Activated T-cell treated with anti-CD3 and anti-CD28 coated beads for 1 hour (primary cell): ENCODE measurements around the gene RTN4.
"Not testable (repeated sequence)": the region's sequence is repeated elsewhere in the genome, so short reads cannot be mapped to it uniquely, and the experiment has no call there.

Source experiments
- DNase-seq: peaks from one replicate; pipeline ENCODE4 v3.0.0-alpha.2; 2020; ENCODE audit warnings: low read depth

Gene RTN4

DNA sequence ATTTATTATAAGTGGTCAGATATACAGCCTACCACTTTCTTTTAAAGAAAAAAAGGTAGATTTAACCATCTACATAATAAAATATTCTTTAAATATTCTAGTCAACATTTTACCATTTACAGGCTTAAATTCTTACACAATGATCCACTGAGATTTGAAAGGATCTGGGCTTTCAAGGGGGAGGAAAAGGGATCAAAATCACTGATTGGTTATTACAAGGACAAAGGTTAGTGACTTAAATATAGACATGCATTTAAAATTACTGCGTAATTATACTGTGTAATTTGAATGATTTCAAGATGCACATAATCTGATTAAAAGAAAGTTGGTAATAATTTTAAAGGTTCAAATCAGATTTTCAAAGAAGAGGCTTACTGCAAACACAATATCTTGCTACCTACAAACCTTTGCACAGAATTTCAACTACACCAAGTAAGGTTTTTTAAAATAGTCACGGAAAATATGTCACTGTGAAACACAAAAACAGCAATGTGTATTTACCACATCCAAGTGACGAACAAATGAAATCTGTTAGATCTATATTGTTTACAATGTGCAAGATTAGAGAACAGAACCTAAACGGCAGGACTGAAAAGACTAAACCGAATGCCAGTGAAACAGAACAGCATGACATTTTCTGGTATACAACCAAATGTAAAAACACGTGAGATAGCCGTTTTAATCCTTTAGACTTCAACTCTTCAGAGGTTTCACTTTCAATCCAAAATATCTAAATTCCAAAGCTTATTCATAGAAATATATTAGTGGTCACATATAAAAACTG lies 40.8 kb downstream of the RTN4 start:
- no peak for DNase-seq

DNA sequence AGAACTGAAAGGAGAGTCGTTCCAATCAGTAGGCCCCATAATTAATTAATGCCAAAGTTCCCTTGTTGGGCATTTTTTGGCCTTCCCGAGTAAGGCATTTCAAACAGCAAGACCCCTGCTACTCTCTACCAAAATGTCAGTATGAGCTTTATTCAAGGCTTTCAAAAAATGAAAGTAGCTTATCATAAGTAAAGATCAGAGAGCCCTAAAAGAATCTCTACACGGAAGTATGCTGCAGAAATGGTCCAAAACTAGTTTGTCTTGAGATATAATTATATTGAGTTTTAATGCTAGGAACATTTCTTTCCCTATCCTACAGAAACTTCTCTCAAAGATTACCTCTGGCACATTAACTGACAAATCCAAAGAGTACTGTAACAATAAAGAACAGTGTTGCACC lies 43.9 kb downstream of the RTN4 start:
- no peak for DNase-seq

DNA sequence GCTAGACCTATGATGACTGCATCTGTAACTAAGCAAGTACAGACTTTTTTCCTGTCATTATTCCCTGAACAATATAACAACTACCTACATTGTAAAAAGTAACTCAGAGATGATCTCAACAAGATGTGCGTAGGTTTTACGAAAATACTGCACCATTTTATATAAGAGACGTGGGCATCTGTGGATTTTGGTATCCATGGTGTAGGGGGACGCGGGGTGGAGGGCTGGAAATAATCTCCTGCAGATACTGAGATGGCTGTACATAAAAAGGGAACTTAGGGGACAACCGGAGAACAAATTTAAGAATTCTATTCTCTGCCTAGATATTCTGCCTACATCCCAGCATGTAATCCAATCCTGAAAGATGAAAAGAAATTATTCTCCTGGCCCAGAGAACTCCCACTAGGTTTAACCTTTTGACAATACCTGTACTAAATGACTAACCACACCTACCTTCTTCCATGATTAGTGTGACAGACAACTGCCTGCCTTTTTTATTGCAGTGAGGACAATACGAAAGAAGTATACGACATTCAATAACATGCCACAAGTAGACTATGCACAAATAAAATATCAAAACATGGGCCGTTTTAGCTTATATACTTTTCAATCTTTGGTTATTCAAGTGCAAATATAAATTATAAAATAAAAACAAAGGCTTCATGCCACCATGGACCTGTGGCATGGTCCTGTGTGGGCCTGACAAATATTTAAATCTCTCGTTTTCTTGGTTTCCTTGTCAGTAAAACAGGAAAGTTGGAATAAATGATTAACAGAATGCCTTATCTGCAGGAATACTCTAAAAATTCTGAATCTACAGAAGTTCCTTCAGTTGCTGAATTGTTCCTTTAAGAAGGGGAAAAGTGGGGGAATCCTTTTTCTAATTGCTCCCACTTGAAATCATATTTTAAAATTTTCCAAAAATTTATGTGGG lies 46.3 kb downstream of the RTN4 start:
- DNase-seq: no peak

DNA sequence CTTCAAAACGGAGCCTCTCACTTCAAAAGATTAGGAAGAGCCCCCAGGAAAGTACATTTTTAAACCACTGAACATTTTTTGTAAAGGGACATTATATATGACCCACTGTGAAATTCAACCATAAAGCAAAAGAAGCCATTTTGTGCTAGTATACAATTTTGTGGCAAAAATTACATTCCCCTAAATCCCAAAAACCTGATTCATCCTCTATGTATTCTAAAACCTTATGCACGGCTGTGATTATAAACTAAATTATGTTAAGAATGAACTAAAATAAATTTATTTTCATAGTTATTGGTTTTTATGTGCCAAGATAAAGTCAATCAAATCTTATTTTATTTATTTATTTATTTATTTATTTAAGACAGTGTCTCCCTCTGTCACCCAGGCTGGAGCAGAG lies 48.5 kb downstream of the RTN4 start:
- DNase-seq: no peak

DNA sequence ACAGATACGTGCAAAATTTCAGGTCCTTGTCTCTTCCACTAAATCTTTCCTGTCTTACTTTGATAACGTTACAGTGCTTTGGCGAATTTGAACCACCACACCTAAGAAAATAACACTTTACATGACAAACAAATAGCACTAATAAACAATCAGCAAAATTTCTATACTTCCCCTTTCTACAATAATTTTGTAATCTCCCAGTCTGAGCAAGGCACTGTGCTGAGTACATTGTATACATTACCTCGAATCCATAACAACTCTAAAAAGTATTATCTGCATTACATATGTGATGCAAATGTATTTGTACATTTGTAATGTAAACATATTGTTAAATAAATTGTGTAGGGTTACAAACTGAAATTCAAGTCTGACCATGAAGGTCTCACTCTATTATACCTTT lies 49.9 kb downstream of the RTN4 start:
- no peak for DNase-seq

DNA sequence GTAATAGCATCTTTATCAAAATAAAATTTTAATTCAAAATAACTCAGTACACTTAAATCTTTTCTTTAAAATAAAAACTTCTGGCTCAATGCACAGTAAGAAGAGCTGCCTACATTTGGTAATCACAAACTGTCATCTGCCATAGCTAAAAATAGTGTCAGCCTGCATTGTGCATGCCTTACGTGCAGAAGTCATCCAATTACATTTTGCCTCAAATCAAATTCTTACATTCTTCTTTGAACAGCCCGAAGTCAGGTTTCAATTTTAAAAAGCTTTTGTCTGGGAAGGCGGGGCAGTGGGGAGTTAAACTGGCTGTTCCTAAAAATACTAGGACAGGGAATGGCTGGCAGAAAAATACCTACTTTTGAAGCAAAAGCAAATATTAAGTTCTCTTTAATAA lies 51.1 kb downstream of the RTN4 start:
- no peak for DNase-seq

DNA sequence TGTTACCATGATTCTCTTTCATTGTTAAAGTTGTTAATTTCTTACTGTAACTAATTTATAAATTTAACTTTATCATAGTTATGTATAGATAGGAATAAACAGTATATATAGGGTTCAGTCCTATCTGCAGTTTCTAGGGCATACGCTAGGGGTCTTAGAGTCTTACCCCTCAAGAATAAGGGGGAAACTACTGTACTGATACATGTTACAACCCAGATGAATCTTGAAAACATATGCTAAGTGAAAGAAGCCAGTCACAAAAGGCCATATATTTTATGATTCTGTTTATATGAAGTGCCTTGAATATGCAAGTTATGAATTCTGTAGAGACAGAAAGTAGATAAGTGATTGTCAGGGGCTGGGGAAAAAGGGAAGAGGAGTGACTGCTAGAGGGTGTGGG lies 52.4 kb downstream of the RTN4 start:
- no peak for DNase-seq

DNA sequence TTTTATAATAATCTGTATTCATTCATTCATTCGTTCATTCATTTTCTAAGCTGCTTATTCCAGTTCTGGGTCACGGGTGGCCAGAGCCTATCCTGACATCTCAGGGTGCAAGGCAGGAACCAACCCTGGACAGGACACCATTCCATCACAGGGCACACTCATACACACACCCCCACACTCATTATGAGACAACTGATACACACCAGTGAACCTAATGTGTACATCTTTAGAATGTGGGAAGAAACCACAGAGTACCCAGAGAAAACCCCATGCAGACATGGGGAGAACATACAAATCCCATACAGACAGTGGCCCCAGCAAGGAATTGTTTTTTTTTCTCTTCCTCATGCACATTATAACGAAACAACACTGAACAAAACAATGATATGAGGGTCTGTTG lies 54.7 kb downstream of the RTN4 start:
- DNase-seq: no peak

DNA sequence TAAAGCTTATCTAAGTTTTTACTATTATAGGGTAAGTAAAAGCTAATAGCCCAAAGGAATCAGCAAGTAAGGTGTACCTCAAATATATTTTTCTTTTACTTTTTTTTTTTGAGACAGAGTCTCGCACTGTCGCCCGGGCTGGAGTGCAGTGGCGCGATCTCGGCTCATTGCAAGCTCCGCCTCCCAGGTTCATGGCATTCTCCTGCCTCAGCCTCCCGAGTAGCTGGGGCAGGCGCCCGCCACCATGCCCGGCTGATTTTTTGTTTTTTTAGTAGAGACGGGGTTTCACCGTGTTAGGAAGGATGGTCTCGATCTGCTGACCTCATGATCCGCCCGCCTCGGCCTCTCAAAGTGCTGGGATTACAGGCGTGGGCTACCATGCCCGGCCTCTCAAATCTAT lies 59.6 kb downstream of the RTN4 start:
- not testable (repeated sequence) for DNase-seq

DNA sequence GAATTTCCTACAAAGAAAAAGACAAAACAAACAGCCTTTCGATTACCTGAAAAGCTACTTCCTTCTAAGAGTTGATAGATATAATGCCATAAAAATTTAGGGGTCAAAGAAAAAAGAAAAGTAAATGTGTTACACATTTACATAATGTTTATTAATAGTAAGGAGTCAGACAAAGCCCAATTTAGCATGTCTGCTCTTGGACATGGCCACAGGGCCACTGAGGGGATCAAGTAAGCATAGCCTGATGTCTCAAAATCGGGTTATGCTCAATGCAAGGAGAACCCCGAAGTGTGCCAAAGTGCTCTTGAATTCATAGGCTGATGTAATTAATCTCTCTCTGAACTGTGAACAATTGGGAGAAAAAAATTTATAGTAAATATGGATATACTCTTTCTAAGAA lies 61.6 kb downstream of the RTN4 start:
- DNase-seq: no peak

DNA sequence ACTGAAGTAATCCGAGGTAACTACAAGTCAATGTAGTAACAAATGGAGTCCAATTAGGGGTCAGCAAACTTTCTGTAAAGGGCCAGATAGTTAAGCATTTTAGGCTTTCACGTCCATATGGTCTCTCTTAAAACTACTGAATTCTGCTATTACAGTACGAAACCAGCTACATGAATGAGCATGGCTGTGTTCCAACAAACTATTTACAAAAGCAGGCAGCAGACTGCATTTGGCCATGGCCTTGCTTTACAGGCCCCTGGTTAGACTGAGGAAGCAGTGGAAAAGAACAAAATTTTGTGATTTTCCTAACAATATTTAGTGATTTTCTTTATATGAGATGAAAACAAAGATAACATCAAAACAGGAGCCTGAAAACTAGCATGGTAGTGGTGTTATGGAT lies 64.0 kb downstream of the RTN4 start:
- no peak for DNase-seq

DNA sequence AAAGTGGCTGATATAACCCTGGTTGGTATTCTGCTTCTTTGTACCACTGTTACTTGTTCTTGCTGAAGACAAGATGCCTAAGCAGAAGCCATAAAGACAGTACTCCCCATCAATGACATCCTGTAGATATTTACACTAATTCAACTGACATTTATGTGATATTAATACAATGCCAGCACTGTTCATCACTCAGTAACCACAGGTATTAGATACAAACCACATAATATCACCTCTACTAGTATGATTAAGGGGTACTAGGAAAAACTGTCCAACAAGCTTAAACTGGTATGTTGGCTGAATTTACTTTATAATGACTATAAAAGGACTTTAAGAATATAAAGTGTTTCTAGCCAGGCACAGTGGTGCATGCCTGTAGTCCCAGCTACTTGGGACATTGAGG lies 65.8 kb downstream of the RTN4 start:
- DNase-seq: no peak

DNA sequence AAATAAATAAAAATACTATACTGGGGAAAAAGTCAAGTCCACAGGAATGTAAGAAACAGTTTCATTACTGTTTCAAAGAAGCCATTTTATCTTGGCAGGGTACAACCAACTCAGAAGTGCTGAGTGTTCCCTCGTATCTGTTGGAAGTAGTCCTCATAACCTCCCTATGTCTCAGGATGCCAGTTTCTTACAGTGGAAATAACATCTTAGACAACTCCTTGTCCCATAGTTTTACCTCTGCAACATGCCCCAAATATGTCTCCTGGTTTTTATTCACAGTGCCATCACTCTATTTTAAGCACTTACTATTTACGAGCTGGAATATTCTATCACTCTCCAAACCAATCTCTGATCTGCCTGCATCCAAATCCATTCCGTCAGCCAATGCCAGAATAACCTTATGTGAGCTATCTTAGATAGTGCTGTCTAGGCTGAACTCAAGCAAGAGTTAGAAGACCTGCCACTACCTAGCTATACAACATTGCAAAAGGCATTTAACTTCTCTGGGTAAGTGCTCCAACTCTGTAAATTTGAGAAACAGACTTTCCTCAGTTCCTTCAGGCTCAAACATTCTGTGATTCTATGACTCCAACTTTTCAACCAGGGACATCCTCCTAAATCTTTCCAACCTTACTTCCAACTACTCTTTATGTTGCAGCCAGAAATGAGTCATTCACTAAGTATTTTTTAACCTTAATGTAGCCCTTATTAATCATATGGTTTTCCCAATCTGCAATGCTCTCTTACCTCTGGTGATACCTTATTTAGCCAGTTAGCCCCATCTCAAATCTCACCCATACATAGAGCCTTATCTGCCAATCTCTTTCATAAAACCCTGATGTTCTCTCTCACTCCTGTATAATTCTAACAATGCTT lies 66.7 kb downstream of the RTN4 start:
- DNase-seq: no peak

DNA sequence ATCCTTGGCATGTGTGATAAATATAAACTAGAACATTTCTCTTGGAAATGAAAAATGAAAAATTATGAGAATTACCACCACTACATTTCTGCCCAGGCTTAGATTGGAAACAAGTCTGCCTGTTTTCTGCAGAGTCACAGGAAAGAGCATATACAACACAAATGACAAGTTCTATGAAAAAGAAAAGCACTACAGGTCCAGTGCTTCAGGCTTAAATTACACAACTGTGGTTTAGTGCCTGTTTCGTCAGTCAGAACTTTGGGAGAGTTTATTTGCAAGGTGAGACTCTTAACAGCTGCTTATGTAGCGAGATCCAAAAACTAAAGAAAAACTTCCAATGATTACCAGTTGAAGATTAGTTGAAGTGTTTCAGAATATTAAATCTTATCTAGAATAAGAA lies 68.9 kb downstream of the RTN4 start:
- no peak for DNase-seq

DNA sequence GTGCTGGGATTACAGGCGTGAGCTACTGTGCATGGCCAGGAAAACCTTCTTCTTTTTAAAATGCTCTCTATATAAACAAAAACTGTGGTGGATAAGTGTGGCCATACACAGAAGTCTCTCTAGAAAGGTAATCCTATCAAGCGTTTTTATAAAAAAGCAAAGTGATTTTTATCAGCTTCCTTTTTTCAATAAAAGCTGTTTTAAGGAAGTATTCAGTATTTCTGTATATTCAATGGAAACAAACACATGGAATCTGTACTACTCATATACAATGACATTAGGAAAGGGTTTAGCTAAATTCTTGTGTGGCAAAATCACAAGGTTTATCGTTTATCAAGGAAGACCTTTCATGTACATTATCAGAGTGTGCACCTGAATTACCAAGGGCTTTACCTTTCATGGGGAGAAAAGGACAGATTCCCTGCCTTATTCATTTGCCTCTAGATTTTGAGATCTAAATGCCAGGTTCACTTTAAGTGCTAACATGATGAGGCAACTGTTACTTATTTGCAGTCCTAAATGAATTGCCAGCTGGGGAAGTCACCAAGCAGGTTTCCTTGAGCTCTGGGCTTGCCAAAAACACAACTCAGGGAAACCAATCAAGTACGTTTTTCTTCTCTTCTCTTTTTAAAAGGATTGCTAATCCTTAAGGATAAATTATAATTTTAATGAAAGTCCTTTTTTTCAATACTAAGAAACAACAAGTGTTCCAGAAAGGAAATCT lies 70.8 kb downstream of the RTN4 start:
- no peak for DNase-seq

DNA sequence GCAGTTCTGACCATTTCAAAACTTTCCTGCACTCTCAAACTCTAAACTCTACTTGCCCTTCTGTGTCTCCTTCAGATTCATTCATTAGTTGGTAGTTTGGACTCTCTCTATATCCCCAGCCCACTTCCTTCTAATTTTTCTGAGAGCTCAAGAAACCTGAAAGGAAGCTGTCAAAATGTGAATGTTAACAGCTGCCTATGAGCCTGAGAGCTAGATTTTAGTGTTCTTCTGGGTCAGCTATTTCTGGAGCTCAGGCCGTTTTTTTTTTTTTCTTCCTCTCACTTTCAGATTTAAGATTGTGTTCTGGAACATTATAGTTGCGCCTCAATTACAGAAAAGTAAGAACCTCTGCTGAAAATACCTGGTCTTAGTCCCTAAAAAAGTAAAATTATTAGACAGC lies 73.1 kb downstream of the RTN4 start:
- no peak for DNase-seq

DNA sequence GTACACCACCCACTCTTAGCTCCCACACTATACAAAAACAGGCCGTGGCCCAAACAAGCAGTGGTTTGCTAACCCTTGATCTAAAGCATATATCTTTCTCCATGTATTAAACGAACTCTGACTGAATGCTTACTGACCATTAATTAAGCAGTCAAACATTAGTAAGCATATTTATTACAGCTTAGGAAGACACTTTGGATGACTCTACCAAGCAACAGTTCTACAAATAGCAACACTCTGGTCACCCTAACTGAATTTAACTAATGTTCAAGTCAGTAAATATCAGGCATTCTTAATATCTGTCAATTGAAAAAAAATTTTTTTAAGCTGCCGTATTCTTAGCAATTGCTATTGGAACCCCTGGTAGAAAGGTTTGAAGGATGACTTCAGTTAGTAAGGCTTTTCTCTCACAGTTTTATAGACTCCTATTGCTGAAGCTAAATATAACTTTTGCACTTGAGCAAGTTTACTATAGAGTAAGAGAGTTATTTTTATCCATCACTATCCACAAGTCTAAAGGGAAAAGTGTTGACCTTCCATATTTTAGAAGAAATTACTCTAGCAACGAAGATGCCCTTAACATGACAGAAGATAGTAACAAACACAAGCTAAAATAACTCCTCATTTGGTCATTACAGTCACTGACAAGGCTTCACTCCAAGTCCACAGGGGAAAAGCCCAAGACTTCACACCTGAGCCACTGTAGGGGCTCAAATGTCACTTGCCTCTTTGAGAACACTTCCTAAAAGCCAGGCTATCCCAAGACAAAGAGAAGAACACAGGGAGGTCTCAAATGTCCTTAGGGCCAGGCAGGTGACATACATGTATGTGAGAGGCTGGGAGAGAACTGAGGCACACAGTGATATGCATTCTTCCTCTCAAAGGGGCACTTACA lies 74.4 kb downstream of the RTN4 start:
- DNase-seq: no peak

DNA sequence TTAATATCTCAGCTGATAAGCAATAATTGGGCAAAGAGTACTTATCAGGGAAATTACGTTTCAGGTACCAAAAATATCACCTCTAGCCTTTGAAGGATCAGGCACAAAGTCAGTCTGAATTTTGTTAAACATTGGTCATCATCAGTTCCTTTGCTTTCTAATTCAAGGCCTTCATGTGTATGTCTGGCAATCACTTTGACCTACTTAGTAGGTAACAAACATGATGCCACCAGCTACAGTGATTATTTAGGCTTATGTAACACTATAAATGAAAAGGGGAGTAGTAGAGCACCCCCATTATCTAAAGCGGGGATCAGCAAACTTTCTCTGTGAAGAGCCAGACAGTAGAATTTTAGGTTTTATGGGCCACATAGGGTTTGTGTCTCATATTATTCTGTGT lies 75.1 kb downstream of the RTN4 start:
- no peak for DNase-seq

DNA sequence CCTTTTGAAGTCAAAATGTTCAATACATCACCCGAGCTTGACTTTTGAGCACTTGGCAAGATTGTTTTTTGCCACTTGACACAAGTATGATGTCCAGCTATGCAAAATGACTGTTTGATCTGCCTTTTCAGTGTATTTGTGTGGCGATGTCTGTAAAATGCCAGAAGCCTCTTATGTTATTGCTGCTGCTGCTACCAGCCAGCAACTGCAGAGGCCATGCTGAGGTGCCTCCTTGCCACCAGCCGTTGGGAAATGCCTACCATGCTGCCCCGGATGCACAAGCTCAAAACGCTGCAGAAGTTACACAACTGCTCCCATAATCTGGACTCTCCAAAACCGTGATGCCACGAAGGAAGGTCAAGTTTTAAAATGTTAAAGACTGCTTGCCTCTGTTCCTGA lies 80.3 kb downstream of the RTN4 start:
- no peak for DNase-seq

DNA sequence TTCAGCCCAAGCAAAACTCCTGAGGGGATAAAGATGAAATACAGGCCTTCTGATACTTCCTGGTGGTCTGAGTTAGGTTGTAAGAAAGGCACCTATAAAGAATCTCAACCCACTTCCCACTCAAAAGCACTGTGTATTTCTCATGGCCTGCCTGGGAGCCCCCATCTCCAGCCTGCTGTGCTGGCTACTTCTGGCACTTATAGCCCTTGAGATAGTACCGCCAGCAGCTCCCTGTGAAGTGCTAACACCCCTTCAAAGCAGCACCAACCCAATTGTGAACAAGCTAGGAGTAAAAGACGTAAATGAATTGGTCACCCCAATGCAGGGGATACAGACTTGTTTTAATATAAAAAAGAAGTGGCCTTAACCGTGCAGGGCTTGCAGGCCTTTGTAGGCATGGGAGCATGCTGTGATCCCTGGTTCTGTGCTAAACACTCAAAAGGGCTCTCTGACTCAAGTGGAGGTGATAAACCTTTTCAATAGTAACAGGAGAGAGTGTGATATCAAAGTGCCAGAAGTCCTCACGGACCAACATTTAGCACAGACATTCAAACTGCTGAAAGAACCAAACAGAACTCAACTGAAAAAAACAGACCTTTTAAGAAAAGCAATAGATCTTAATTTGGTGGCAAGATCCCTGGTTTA lies 80.8 kb downstream of the RTN4 start:
- no peak for DNase-seq
